ENCODE measurements around the gene TSPAN16.

- TF ChIP-seq CTCF (IDR thresholded peaks at IDR 0.05; ENCODE audit: extremely low read depth in 1 of 2, insufficient read depth in 1 of 2, low read depth in 1 of 2, low read length in 2 of 2) (no peak), JUN (IDR thresholded peaks at IDR 0.05; ENCODE audit: borderline replicate concordance, insufficient read depth, insufficient read length, low read depth) (no peak), POLR2AphosphoS5 (IDR thresholded peaks at IDR 0.05; ENCODE audit: insufficient read depth, low read depth, low read length) (no peak), EZH2 (IDR thresholded peaks at IDR 0.05; ENCODE audit: borderline replicate concordance, low read depth, low read length, severe bottlenecking) (no peak)
These were observed 61.0 kb downstream of the TSPAN16 start for GRCh38 chr19:11356676-11357550.
